Uterus (tissue), 4 donors: ENCODE data around the gene RHCE. TPM values are rescaled to one million over a fixed set of nuclear protein-coding genes. Genes with fewer than 3 reads are reported as not detected.
"Not testable (repeated sequence)": the region's sequence is repeated elsewhere in the genome, so short reads cannot be mapped to it uniquely, and the experiment has no call there.

Experiments
- DNase-seq, 2 donors: peaks; one replicate each; pipeline ENCODE4 v3.0.0-alpha.2; 2019 to 2020
- H3K27ac ChIP-seq, 2 donors: fragments of 200-600 bp; sonication (generic); 1 replicate in 1 of 2; 2 replicates in 1 of 2; pipeline ENCODE4 v1.5.1; 2016 to 2018
- H3K27me3 ChIP-seq, 2 donors: fragments of 200-600 bp; sonication (generic); one replicate each; pipeline ENCODE4 v1.5.1; 2018 to 2019; ENCODE audit warnings: control low read depth in 1 of 2
- H3K36me3 ChIP-seq, 2 donors: fragments of 200-600 bp; sonication (generic); one replicate each; pipeline ENCODE4 v1.5.1; 2019; ENCODE audit warnings: control low read depth in 1 of 2
- H3K4me1 ChIP-seq, 2 donors: fragments of 200-600 bp; sonication (generic); one replicate each; pipeline ENCODE4 v1.5.1; 2018 to 2019; ENCODE audit warnings: control low read depth in 1 of 2
- H3K4me3 ChIP-seq, 2 donors: fragments of 200-600 bp; sonication (generic); 1 replicate in 1 of 2; 2 replicates in 1 of 2; pipeline ENCODE4 v1.5.1; 2018 to 2019; ENCODE audit warnings: mild to moderate bottlenecking in 1 of 2
- H3K9me3 ChIP-seq, 2 donors: fragments of 200-600 bp; sonication (generic); one replicate each; pipeline ENCODE4 v1.5.1; 2019; ENCODE audit warnings: control low read depth in 1 of 2
- POLR2A ChIP-seq, 2 donors: fragments of 450-650 bp; IDR thresholded peaks; one replicate each; pipeline ENCODE4 v1.6.1; 2016; ENCODE audit warnings: antibody characterized with exemption in 2 of 2, mild to moderate bottlenecking in 1 of 2, moderate library complexity in 1 of 2
- intact Hi-C: fragments of 100-400 bp; cut with DNase I; formaldehyde crosslinking; loops from one replicate; pipeline ENCODE4 v1.15.1; 2023; ENCODE audit warnings: low total_unique reads
- total RNA-seq, 4 donors: library from RNA; depleted of rRNA in 3 of 4; stranded (reverse); fragments of >200 nt in 3 of 4; gene quantifications; one replicate each; pipeline versions ENCODE4 v1.1.0 to v1.2.4, GENCODE V29; 2014 to 2023
- TF ChIP-seq, protein P1 (sequence below), 4 experiments: fragments of 200-600 bp in 2 of 4; fragments of 450-650 bp in 2 of 4; sonication (generic) in 2 of 4; IDR thresholded peaks; one replicate each; pipeline ENCODE4 v1.5.1; 2016 to 2019; ENCODE audit warnings: antibody characterized with exemption in 4 of 4, mild to moderate bottlenecking in 2 of 4, moderate library complexity in 1 of 4
- donor health status: DM: yes; HTN: yes; CAD: no.

The RHCE gene
- total RNA-seq, 4 donors from 2014 or later = 0.41 TPM; not detected in 3

DNA sequence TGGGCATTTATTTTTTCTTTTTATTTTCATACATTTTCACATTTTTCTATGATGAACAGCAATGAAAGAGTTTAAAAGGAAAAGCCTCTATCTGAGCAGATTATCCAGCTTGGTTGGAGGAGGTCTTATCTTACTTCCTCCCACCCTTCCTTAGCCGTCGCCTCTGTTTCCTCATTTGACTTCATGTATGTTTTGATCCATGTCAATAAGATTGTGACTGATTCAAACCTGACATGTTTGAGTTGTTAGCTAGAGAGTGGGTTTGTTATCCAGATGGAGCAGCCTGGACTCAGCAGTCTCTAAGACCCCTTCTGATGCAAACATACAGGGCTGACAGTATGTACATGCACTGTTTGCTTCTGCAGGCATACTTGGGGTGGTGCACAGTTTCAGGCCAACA, 41.2 kb upstream of the RHCE start:
- Histone ChIP-seq H3K27ac (no peak overlapping the region), H3K9me3 (no peaks in the 10 kb centered on the region)
- intact Hi-C loops = no loop called here

DNA sequence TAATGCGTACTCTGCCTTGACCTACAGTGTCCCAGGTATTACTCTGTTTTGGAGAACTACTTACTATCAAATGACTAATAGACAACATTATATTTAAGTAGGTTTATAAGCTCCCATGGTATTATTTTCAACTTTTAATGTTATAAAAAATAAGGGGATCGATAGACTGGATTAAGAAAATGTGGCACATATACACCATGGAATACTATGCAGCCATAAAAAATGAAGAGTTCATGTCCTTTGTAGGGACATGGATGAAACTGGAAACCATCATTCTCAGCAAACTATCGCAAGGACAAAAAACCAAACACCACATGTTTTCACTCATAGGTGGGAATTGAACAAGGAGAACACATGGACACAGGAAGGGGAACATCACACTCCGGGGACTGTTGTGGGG, 40.2 kb upstream of the RHCE start:
- DNase-seq, H3K36me3 ChIP-seq, intact Hi-C loops: not testable (repeated sequence)

More for the DNA sequence above, 41.2 kb upstream of the RHCE start:
- Histone ChIP-seq H3K27me3 (no peaks in the 10 kb centered on the region), H3K36me3 (no peaks in the 10 kb centered on the region), H3K4me1 (no peaks in the 10 kb centered on the region), H3K4me3 (no peak overlapping the region)
- TF ChIP-seq, protein P1, sequence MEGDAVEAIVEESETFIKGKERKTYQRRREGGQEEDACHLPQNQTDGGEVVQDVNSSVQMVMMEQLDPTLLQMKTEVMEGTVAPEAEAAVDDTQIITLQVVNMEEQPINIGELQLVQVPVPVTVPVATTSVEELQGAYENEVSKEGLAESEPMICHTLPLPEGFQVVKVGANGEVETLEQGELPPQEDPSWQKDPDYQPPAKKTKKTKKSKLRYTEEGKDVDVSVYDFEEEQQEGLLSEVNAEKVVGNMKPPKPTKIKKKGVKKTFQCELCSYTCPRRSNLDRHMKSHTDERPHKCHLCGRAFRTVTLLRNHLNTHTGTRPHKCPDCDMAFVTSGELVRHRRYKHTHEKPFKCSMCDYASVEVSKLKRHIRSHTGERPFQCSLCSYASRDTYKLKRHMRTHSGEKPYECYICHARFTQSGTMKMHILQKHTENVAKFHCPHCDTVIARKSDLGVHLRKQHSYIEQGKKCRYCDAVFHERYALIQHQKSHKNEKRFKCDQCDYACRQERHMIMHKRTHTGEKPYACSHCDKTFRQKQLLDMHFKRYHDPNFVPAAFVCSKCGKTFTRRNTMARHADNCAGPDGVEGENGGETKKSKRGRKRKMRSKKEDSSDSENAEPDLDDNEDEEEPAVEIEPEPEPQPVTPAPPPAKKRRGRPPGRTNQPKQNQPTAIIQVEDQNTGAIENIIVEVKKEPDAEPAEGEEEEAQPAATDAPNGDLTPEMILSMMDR (IDR thresholded peaks at IDR 0.05) = no peak
- DNase-seq = no peak

DNA sequence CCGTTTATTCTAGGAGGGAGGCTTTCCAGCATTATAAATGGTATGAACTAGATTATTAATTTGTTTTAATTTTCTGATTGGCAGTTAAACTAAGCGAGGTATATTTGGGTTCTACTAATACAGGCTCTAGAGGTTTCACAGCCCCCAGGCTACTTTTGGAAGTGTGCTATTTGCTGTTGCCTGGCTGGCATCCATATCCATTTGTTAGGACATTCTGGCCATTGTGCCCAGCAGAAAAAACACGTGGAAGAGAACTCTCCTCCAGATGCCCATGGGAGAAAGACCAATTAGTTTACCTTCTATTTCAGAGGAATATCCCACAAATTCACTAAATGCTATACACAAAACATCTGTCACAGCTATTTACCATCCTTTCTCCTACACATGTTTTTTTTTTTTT, 39.4 kb upstream of the RHCE start:
- Histone ChIP-seq H3K36me3 (no peaks in the 10 kb centered on the region), H3K27ac (no peak overlapping the region)

More for the DNA sequence above, 40.2 kb upstream of the RHCE start:
- not testable (repeated sequence) for H3K27ac ChIP-seq, H3K9me3 ChIP-seq, H3K4me3 ChIP-seq, H3K4me1 ChIP-seq, H3K27me3 ChIP-seq

DNA sequence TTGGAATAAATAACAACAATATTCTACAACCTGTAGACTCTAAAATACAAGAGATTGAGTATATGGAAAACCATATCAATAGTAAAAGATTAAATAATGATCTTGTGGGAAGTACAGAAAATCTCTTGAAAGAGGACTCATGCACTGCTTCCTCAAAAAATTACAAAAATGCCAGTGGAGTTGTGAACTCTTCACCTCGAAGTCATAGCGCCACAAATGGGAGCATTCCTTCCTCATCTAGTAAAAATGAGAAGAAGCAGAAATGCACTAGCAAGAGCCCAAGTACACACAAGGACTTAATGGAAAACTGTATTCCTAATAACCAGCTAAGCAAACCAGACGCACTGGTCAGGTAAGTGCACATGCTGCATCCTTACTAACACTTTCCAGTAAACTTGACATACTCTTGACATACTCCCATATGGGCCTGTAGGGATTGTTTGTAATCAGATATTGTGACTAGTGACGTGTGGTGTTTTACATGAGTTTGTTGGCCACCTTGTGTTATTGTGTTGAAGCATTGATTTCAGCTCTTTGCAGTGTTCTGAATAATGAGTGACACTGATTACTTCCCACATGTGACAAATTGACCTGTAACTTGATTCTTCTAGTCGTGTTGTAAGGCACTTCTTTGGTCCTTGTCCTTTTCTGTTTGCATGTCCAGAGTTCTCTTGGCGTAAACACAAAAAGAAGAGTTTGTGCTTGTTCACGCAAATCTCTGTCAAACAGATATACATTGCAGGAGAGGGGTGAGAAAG, 38.1 kb upstream of the RHCE start:
- Histone ChIP-seq H3K27ac (no peak overlapping the region), H3K4me3 (no peak overlapping the region), H3K36me3 (no peaks in the 10 kb centered on the region), H3K4me1 (no peaks in the 10 kb centered on the region), H3K9me3 (no peaks in the 10 kb centered on the region), H3K27me3 (no peaks in the 10 kb centered on the region)
- intact Hi-C loops = no loop called here
- TF ChIP-seq, protein P1 (IDR thresholded peaks at IDR 0.05) = no peak
- no peak for TF ChIP-seq POLR2A (IDR thresholded peaks at IDR 0.05)
- no peak for DNase-seq

More for the DNA sequence above, 39.4 kb upstream of the RHCE start:
- intact Hi-C loops = no loop called here
- no peak overlapping the region for H3K4me3 ChIP-seq
- no peak for DNase-seq
- H3K9me3 ChIP-seq = no peaks in the 10 kb centered on the region
- no peaks in the 10 kb centered on the region for H3K4me1 ChIP-seq
- no peaks in the 10 kb centered on the region for H3K27me3 ChIP-seq
- no peak for TF ChIP-seq POLR2A (IDR thresholded peaks at IDR 0.05)
- TF ChIP-seq, protein P1 (IDR thresholded peaks at IDR 0.05) = no peak

DNA sequence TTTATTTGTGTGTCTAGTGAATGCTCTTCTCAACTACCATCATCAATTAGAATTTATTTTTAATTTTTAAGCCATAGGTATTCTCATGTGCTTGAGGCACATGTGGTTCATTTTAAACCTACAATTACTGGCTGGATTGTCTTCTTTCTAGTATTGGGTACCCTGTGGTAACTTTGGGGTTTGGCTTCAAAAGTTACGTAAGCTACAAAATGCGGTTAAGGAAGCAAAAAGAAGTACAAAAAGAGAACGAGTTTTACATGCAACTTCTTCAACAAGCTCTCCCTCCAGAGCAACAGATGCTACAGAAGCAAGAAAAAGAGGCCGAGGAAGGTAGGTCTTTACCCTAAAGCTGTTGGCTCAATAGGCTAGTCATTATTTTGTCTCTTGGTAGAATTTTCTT, 35.9 kb upstream of the RHCE start:
- intact Hi-C loops = no loop called here
- Histone ChIP-seq H3K4me3 (no peak overlapping the region), H3K36me3 (no peaks in the 10 kb centered on the region), H3K4me1 (no peaks in the 10 kb centered on the region), H3K27me3 (no peaks in the 10 kb centered on the region), H3K9me3 (no peaks in the 10 kb centered on the region), H3K27ac (no peak overlapping the region)
- no peak for DNase-seq
- TF ChIP-seq, protein P1 (IDR thresholded peaks at IDR 0.05) = no peak
- no peak for TF ChIP-seq POLR2A (IDR thresholded peaks at IDR 0.05)
